ENCODE measurements around the gene KCNG2. TPM values are rescaled to one million over a fixed set of nuclear protein-coding genes. Genes with fewer than 3 reads are reported as not detected.

Gene KCNG2
- total and polyA plus RNA-seq, 2 of the 4 experiments (the other 2 are of a cell fraction): not detected

DNA sequence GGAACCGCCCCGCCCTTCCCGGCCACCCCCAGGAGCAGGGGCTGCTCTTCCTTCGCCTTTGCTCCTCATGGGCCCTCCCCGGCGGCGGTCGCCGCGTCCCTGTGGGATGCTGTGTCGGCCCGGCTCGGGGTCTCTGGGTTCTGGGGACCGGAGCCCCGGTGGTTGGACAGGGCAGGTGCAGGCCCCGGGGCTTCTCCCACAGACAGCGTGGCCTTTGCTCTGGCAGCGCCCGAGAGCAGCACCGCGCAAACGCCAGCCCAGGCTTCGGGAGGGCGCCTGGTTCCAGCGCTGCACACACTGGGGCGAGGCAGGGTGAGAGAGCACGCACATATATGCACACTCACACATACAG is 9.0 kb upstream of the KCNG2 start:
- peaks cover 10% of the 10 kb centered on the region for H3K9me1 ChIP-seq (ENCODE audit: insufficient read depth, low read length)
- no peak overlapping the region for H3K56ac ChIP-seq (ENCODE audit: extremely low read depth, insufficient read depth, low read length)
- H3K4me2 ChIP-seq (ENCODE audit: low read depth, low read length): no peak overlapping the region
- WGBS, 2 experiments (ENCODE audit: extremely low coverage in 2 of 2, insufficient read length in 1 of 2): 76% methylated on average over 19 of the region's 27 CpGs; no CpG with 5 or more reads in 1 of the 2 experiments
- POLR2A ChIA-PET (ENCODE audit: unreplicated experiment): no interaction called here
- no peak overlapping the region for H3K9ac ChIP-seq (ENCODE audit: low read depth, low read length)
- H3K4me3 ChIP-seq (ENCODE audit: insufficient read depth, low read depth, low read length): no peak overlapping the region
- H4K8ac ChIP-seq (ENCODE audit: low read depth in 2 of 2, low read length in 2 of 2): no peak overlapping the region
- H2BK15ac ChIP-seq (ENCODE audit: low read depth, low read length): no peak overlapping the region
- BruUV-seq (replicated peaks): no TSS peak
- DNase-seq (no peak), ATAC-seq (ENCODE audit: low read depth) (no peak)
- in situ Hi-C loops (cut with MboI; ENCODE audit: low sequenced_read_pairs) (no loop called here), intact Hi-C loops (cut with micrococcal nuclease) (no loop called here), dilution Hi-C loops (cut with HindIII; ENCODE audit: low sequenced_read_pairs, unreplicated experiment) (no loop called here)
- H3K36me3 ChIP-seq (ENCODE audit: control insufficient read depth, insufficient read depth, low read length): no peaks in the 10 kb centered on the region
- no peak overlapping the region for H3K14ac ChIP-seq (replicated peaks; ENCODE audit: low read depth, low read length)
- H4K5ac ChIP-seq (ENCODE audit: low read depth, low read length): no peak overlapping the region
- H4K20me1 ChIP-seq (ENCODE audit: insufficient read depth, low read length): no peaks in the 10 kb centered on the region
- no peaks in the 10 kb centered on the region; the same call in 1 of the 2 replicates for H3K9me3 ChIP-seq (ENCODE audit: control insufficient read depth, insufficient read depth, low read length)
- no peak overlapping the region for H2BK20ac ChIP-seq (ENCODE audit: low read depth, low read length)
- H4K91ac ChIP-seq (ENCODE audit: insufficient read depth, low read depth, low read length): no peak overlapping the region
- no peak overlapping the region for H3K18ac ChIP-seq (ENCODE audit: low read depth, low read length)
- H2BK5ac ChIP-seq (ENCODE audit: low read depth, low read length, poor library complexity, severe bottlenecking): no peak overlapping the region
- no peaks in the 10 kb centered on the region for H3K79me1 ChIP-seq (ENCODE audit: low read depth in 1 of 2, low read length in 2 of 2)
- no peak overlapping the region for H3K23ac ChIP-seq (ENCODE audit: low read depth, low read length)
- no peak overlapping the region for H3K4ac ChIP-seq (ENCODE audit: low read depth, low read length)
- no peak overlapping the region for H2AK5ac ChIP-seq (ENCODE audit: low read depth, low read length)
- CTCF ChIA-PET: no interaction called here
- H2AFZ ChIP-seq (replicated peaks; ENCODE audit: low read length, poor library complexity): no peak overlapping the region
- no peak overlapping the region for H3K27ac ChIP-seq (ENCODE audit: insufficient read depth, low read length)
- TF ChIP-seq MAZ (IDR thresholded peaks at IDR 0.05; ENCODE audit: borderline replicate concordance, low read depth, low read length) (no peak), NFE2L2 (IDR thresholded peaks at IDR 0.05; ENCODE audit: low read depth, low read length) (no peak), SMC3 (IDR thresholded peaks at IDR 0.05; ENCODE audit: low read depth, low read length) (no peak)
- TF ChIP-seq, protein P1, sequence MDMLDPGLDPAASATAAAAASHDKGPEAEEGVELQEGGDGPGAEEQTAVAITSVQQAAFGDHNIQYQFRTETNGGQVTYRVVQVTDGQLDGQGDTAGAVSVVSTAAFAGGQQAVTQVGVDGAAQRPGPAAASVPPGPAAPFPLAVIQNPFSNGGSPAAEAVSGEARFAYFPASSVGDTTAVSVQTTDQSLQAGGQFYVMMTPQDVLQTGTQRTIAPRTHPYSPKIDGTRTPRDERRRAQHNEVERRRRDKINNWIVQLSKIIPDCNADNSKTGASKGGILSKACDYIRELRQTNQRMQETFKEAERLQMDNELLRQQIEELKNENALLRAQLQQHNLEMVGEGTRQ (IDR thresholded peaks at IDR 0.05; ENCODE audit: low read depth, low read length): no peak
- TF ChIP-seq, protein P2, sequence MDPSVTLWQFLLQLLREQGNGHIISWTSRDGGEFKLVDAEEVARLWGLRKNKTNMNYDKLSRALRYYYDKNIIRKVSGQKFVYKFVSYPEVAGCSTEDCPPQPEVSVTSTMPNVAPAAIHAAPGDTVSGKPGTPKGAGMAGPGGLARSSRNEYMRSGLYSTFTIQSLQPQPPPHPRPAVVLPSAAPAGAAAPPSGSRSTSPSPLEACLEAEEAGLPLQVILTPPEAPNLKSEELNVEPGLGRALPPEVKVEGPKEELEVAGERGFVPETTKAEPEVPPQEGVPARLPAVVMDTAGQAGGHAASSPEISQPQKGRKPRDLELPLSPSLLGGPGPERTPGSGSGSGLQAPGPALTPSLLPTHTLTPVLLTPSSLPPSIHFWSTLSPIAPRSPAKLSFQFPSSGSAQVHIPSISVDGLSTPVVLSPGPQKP (IDR thresholded peaks at IDR 0.05; ENCODE audit: borderline replicate concordance, low read depth, low read length): no peak
- H2BK120ac ChIP-seq (ENCODE audit: low read depth, low read length): no peak overlapping the region
- H3K4me1 ChIP-seq (ENCODE audit: control insufficient read depth, insufficient read depth, low read length): peaks cover 22% of the 10 kb centered on the region
- no peak overlapping the region for H2AK9ac ChIP-seq (replicated peaks; ENCODE audit: low read depth, low read length, poor library complexity)
- H3K27me3 ChIP-seq (ENCODE audit: control insufficient read depth, insufficient read depth, low read length): peaks cover 27% of the 10 kb centered on the region

All from IMR-90 (cell line).